NK-92 (cell line): ENCODE data around the gene TUFT1.
"Not testable (repeated sequence)": the region's sequence is repeated elsewhere in the genome, so short reads cannot be mapped to it uniquely, and the experiment has no call there.

Experiments used
- DNase-seq: peaks from one replicate; lab custom pipeline; 2025; ENCODE audit not compliant: unreplicated experiment; lab: John Stamatoyannopoulos, UW

TUFT1 gene

GRCh38 chr1:151613282-151613780, 73.2 kb downstream of the TUFT1 start:
- no peak for DNase-seq

GRCh38 chr1:151615711-151616504, 75.8 kb downstream of the TUFT1 start:
- no peak for DNase-seq

GRCh38 chr1:151616505-151616849, 76.4 kb downstream of the TUFT1 start:
- DNase-seq, result no peak

GRCh38 chr1:151618003-151618402, 77.9 kb downstream of the TUFT1 start:
- no peak for DNase-seq

GRCh38 chr1:151618470-151618869, 78.4 kb downstream of the TUFT1 start:
- DNase-seq, result no peak

- not testable (repeated sequence) for DNase-seq
Observed at GRCh38 chr1:151618996-151619395, 78.9 kb downstream of the TUFT1 start.

GRCh38 chr1:151619489-151620093, 79.5 kb downstream of the TUFT1 start:
- no peak for DNase-seq

- DNase-seq, result no peak
Observed at GRCh38 chr1:151620286-151620685, 80.2 kb downstream of the TUFT1 start.

GRCh38 chr1:151621351-151621750, 81.2 kb downstream of the TUFT1 start:
- no peak for DNase-seq

- no peak for DNase-seq
Observed at GRCh38 chr1:151624783-151625182, 84.7 kb downstream of the TUFT1 start.

GRCh38 chr1:151626740-151627334, 86.7 kb downstream of the TUFT1 start:
- DNase-seq, result no peak

- DNase-seq, result no peak
Observed at GRCh38 chr1:151629278-151629677, 89.2 kb downstream of the TUFT1 start.
